Panc1 (cell line): ENCODE data around the gene DENND5B. TPM values are rescaled to one million over a fixed set of nuclear protein-coding genes. Genes with fewer than 3 reads are reported as not detected.

Experiments
- ATAC-seq: fragments of 200-7000 bp; cut with Tn5 transposase; 2 replicates; pipeline ENCODE4 v1.9.1; 2020; ENCODE audit warnings: mild to moderate bottlenecking, moderate library complexity
- BruUV-seq: library from RNA; stranded (reverse); fragments of 400-500 nt; replicated peaks from 2 replicates; lab custom pipeline; 2021; lab: Mats Ljungman, UMichigan
- CTCF ChIA-PET: fragments of 300-600 bp; sonication (Branson Sonifier 250); formaldehyde crosslinking; loops from one replicate; lab custom pipeline; 2022; ENCODE audit warnings: antibody characterized with exemption; lab: Charles Lee
- POLR2A ChIA-PET: fragments of 300-600 bp; sonication (Branson Sonifier 250); formaldehyde crosslinking; loops from one replicate; lab custom pipeline; 2022; ENCODE audit warnings: antibody characterized with exemption; lab: Charles Lee
- DNase-seq: peaks from one replicate; pipeline ENCODE4 v3.0.0-alpha.2; 2010; ENCODE audit warnings: low read depth, low spot score
- H3K27ac ChIP-seq: 2 replicates; pipeline ENCODE4 v1.5.1; 2011; ENCODE audit warnings: mild to moderate bottlenecking, low read length, inconsistent platforms
- H3K27me3 ChIP-seq: fragments of 200-500 bp; sonication (Bioruptor generic); 2 replicates; pipeline ENCODE4 v1.6.0; 2014; ENCODE audit warnings: low read length, inconsistent platforms; ENCODE audit not compliant: control insufficient read depth, insufficient read depth
- H3K36me3 ChIP-seq: fragments of 200-500 bp; sonication (Bioruptor generic); 2 replicates; pipeline ENCODE4 v1.5.1; 2014; ENCODE audit warnings: inconsistent platforms, mild to moderate bottlenecking, low read length, moderate library complexity; ENCODE audit not compliant: control insufficient read depth, insufficient read depth
- H3K4me1 ChIP-seq: 2 replicates; pipeline ENCODE4 v1.5.1; 2011; ENCODE audit warnings: inconsistent platforms, mild to moderate bottlenecking, low read length, moderate library complexity; ENCODE audit not compliant: control insufficient read depth, insufficient read depth
- H3K4me3 ChIP-seq, 2 experiments: 2 replicates each; pipeline ENCODE4 v1.5.1; 2011 to 2012; ENCODE audit warnings: low read depth in 2 of 2, low read length in 2 of 2, mild to moderate bottlenecking in 2 of 2, inconsistent platforms in 1 of 2, moderate library complexity in 1 of 2
- H3K9me3 ChIP-seq: fragments of 200-500 bp; sonication (Bioruptor generic); 2 replicates; pipeline ENCODE4 v1.5.1; 2014; ENCODE audit warnings: low read depth, mild to moderate bottlenecking, inconsistent platforms, low read length, moderate library complexity; ENCODE audit not compliant: control insufficient read depth, insufficient read depth
- CTCF ChIP-seq: fragments of 450-650 bp; IDR thresholded peaks from 2 replicates; pipeline ENCODE4 v1.5.1; 2017; ENCODE audit warnings: mild to moderate bottlenecking
- POLR2AphosphoS5 ChIP-seq: IDR thresholded peaks from 2 replicates; pipeline ENCODE4 v1.6.1; 2012; ENCODE audit warnings: mild to moderate bottlenecking, low read depth, low read length, moderate library complexity
- REST ChIP-seq, 2 experiments: IDR thresholded peaks; 2 replicates each; pipeline ENCODE4 v1.6.1; 2011 to 2012; ENCODE audit warnings: low read depth in 2 of 2, control low read depth in 1 of 2, low read length in 1 of 2, mild to moderate bottlenecking in 1 of 2, moderate library complexity in 1 of 2; ENCODE audit not compliant: insufficient read depth in 1 of 2
- SIN3A ChIP-seq: IDR thresholded peaks from 2 replicates; pipeline ENCODE4 v1.6.1; 2012; ENCODE audit warnings: low read depth, mild to moderate bottlenecking, low read length, moderate library complexity, borderline replicate concordance; ENCODE audit not compliant: insufficient read depth
- TCF7L2 ChIP-seq: IDR thresholded peaks from 2 replicates; pipeline ENCODE4 v1.6.1; 2011; ENCODE audit warnings: mild to moderate bottlenecking, low read depth, low read length, inconsistent platforms
- in situ Hi-C: cut with HindIII; loops from 2 replicates; pipeline ENCODE4 v1.10.0; 2016; ENCODE audit warnings: low sequenced_read_pairs, low pct_unique_long_range_greater_than_20kb
- intact Hi-C: fragments of 100-400 bp; cut with micrococcal nuclease; formaldehyde crosslinking; loops from one replicate; pipeline ENCODE4 v1.10.0; 2022; ENCODE audit not compliant: unreplicated experiment
- total RNA-seq: library from RNA; stranded (reverse); gene quantifications from one replicate; pipeline ENCODE4 v1.2.1, GENCODE V29; 2021; ENCODE audit not compliant: unreplicated experiment

The DENND5B gene
- total RNA-seq, 1 experiment from 2014 or later: 36.8 TPM

- CTCF ChIA-PET: no interaction called here
These were observed 42.5 kb upstream of the DENND5B start for GRCh38 chr12:31633464-31633863.

GRCh38 chr12:31631809-31632208, 40.9 kb upstream of the DENND5B start:
- no TSS peak for BruUV-seq
- in situ Hi-C loops: no loop called here

More at GRCh38 chr12:31633464-31633863, 42.5 kb upstream of the DENND5B start:
- no TSS peak for BruUV-seq
- no peaks in the 10 kb centered on the region for H3K27me3 ChIP-seq
- no peak overlapping the region for H3K27ac ChIP-seq
- POLR2A ChIA-PET: interaction anchor here (0.7 kb wide), 1 partner anchor 700 kb away, joined by 3 read pairs; no protein-coding TSS in a partner anchor
- no peak for TF ChIP-seq REST (IDR thresholded peaks at IDR 0.05; ENCODE audit: insufficient read depth in 1 of 2, low read depth in 2 of 2, low read length in 1 of 2)
- TF ChIP-seq POLR2AphosphoS5: no peak
- TF ChIP-seq TCF7L2: no peak
- no peak for TF ChIP-seq CTCF
- TF ChIP-seq SIN3A: no peak
- intact Hi-C loops (no loop called here), in situ Hi-C loops (no loop called here)
- DNase-seq (no peak), ATAC-seq (no peak)
- H3K9me3 ChIP-seq: no peaks in the 10 kb centered on the region
- no peak overlapping the region for H3K4me3 ChIP-seq
- H3K4me1 ChIP-seq: 0 out of 2 replicates have a peak, but pooled peaks cover 4% of the 10 kb centered on the region
- H3K36me3 ChIP-seq: no peaks in the 10 kb centered on the region

More at GRCh38 chr12:31631809-31632208, 40.9 kb upstream of the DENND5B start:
- CTCF ChIA-PET: interaction anchor here (0.7 kb wide), 1 partner anchor 21 kb away, joined by 9 read pairs; no protein-coding TSS in a partner anchor
- Histone ChIP-seq H3K9me3 (no peaks in the 10 kb centered on the region), H3K4me1 (0 out of 2 replicates have a peak, but pooled peaks cover 4% of the 10 kb centered on the region), H3K27me3 (no peaks in the 10 kb centered on the region), H3K36me3 (no peaks in the 10 kb centered on the region), H3K4me3 (no peak overlapping the region), H3K27ac (no peak overlapping the region)
- intact Hi-C loops: no loop called here
- TF ChIP-seq REST (IDR thresholded peaks at IDR 0.05; ENCODE audit: insufficient read depth in 1 of 2, low read depth in 2 of 2, low read length in 1 of 2) (no peak), CTCF (no peak), TCF7L2 (no peak), POLR2AphosphoS5 (no peak), SIN3A (no peak)
- POLR2A ChIA-PET: no interaction called here
- ATAC-seq (no peak), DNase-seq (no peak)
